H1 (cell line): ENCODE data around the gene ZC4H2. TPM values are rescaled to one million over a fixed set of nuclear protein-coding genes. Genes with fewer than 3 reads are reported as not detected.

Experiments
- CTCF ChIA-PET: fragments of 300-600 bp; sonication (Branson Sonifier 250); formaldehyde crosslinking; loops from one replicate; lab custom pipeline; 2021; ENCODE audit not compliant: partially characterized antibody; lab: Charles Lee
- POLR2A ChIA-PET: fragments of 300-600 bp; sonication (Branson Sonifier 250); formaldehyde crosslinking; loops from one replicate; lab custom pipeline; 2021; ENCODE audit warnings: inconsistent platforms; ENCODE audit not compliant: partially characterized antibody; lab: Charles Lee
- DNase-seq, 2 experiments: peaks; one replicate each; pipeline versions ENCODE4 v3.0.0 to v3.0.0-alpha.2; 2010 to 2022; ENCODE audit warnings: low spot score in 2 of 2, low read depth in 1 of 2, mixed read lengths in 1 of 2
- FAIRE-seq: peaks from 2 replicates; lab custom pipeline; 2011; peaks lifted over from hg19 to GRCh38; lab: Jason Lieb, UNC
- H2AFZ ChIP-seq: 2 replicates; pipeline ENCODE4 v1.8.1; 2012; ENCODE audit warnings: low read length, inconsistent platforms
- H2AK5ac ChIP-seq: 2 replicates; pipeline ENCODE4 v1.6.1; 2013; ENCODE audit warnings: low read depth, low read length
- H2BK120ac ChIP-seq: replicated peaks from 2 replicates; pipeline ENCODE3; 2013; ENCODE audit warnings: low read depth, low read length, inconsistent platforms
- H2BK12ac ChIP-seq: 2 replicates; pipeline ENCODE4 v1.6.1; 2013; ENCODE audit warnings: low read depth, low read length
- H2BK15ac ChIP-seq: 2 replicates; pipeline ENCODE4 v1.6.1; 2013; ENCODE audit warnings: low read length
- H2BK20ac ChIP-seq: 2 replicates; pipeline ENCODE4 v1.6.1; 2013; ENCODE audit warnings: low read length
- H2BK5ac ChIP-seq: 2 replicates; pipeline ENCODE4 v1.6.1; 2013; ENCODE audit warnings: low read depth, low read length
- H3K14ac ChIP-seq: 2 replicates; pipeline ENCODE4 v1.6.1; 2013; ENCODE audit warnings: inconsistent platforms; ENCODE audit not compliant: insufficient read length
- H3K18ac ChIP-seq: 2 replicates; pipeline ENCODE4 v1.6.1; 2013; ENCODE audit warnings: low read length; ENCODE audit errors: extremely low read depth
- H3K23ac ChIP-seq: 2 replicates; pipeline ENCODE4 v1.6.1; 2013; ENCODE audit warnings: inconsistent platforms; ENCODE audit not compliant: insufficient read length
- H3K23me2 ChIP-seq: 2 replicates; pipeline ENCODE4 v1.6.1; 2013; ENCODE audit warnings: low read depth, low read length
- H3K27ac ChIP-seq: 2 replicates; pipeline ENCODE4 v1.6.1; 2011; ENCODE audit warnings: low read depth, low read length, inconsistent platforms
- H3K27me3 ChIP-seq, 4 experiments: replicated peaks in 1 of 4; 1 replicate in 1 of 4; 2 replicates in 3 of 4; pipeline versions ENCODE4 v1.6.1 to v1.8.1; 2011 to 2013; ENCODE audit warnings: low read length in 3 of 4, mild to moderate bottlenecking in 3 of 4, inconsistent platforms in 2 of 4, mixed read lengths in 2 of 4, moderate library complexity in 1 of 4; ENCODE audit not compliant: control insufficient read depth in 3 of 4, insufficient read depth in 3 of 4; ENCODE audit errors: extremely low read depth in 1 of 4
- H3K36me3 ChIP-seq, 4 experiments: 2 replicates each; pipeline versions ENCODE4 v1.6.1 to v1.8.1; 2011 to 2013; ENCODE audit warnings: mild to moderate bottlenecking in 4 of 4, low read length in 3 of 4, moderate library complexity in 2 of 4, control low read depth in 1 of 4, inconsistent platforms in 1 of 4; ENCODE audit not compliant: insufficient read depth in 4 of 4, control insufficient read depth in 2 of 4
- H3K4ac ChIP-seq: replicated peaks from 2 replicates; pipeline ENCODE3; 2013; ENCODE audit warnings: low read length, low read depth, mixed read lengths, inconsistent platforms; ENCODE audit not compliant: insufficient read length
- H3K4me1 ChIP-seq, 4 experiments: replicated peaks in 1 of 4; 1 replicate in 1 of 4; 2 replicates in 3 of 4; pipeline versions ENCODE4 v1.6.1 to v1.8.1; 2011 to 2013; ENCODE audit warnings: low read length in 3 of 4, inconsistent platforms in 2 of 4, mixed read lengths in 1 of 4; ENCODE audit not compliant: insufficient read depth in 4 of 4, control insufficient read depth in 3 of 4
- H3K4me2 ChIP-seq, 2 experiments: 2 replicates each; pipeline versions ENCODE4 v1.6.1 to v1.8.1; 2011 to 2013; ENCODE audit warnings: low read depth in 2 of 2, low read length in 2 of 2, control low read depth in 1 of 2, inconsistent platforms in 1 of 2, mild to moderate bottlenecking in 1 of 2; ENCODE audit not compliant: insufficient read depth in 1 of 2
- H3K4me3 ChIP-seq, 4 experiments: fragments of 200-600, 300-600 bp in 1 of 4; sonication (generic), shearing (Covaris generic), sonication (Bioruptor Twin) in 1 of 4; 2 replicates each; pipeline versions ENCODE4 v1.5.1 to v1.8.1; 2011 to 2016; ENCODE audit warnings: low read length in 4 of 4, low read depth in 3 of 4, control low read depth in 2 of 4, inconsistent platforms in 2 of 4, mild to moderate bottlenecking in 2 of 4, mixed read lengths in 1 of 4, moderate library complexity in 1 of 4; ENCODE audit not compliant: insufficient read depth in 2 of 4; ENCODE audit errors: extremely low read depth in 1 of 4
- H3K56ac ChIP-seq: replicated peaks from 2 replicates; pipeline ENCODE3; 2013; ENCODE audit warnings: low read depth, mild to moderate bottlenecking, mixed read lengths, low read length, inconsistent platforms; ENCODE audit not compliant: insufficient read length
- H3K79me1 ChIP-seq: 2 replicates; pipeline ENCODE4 v1.6.1; 2013; ENCODE audit warnings: low read depth, low read length, control low read depth
- H3K79me2 ChIP-seq, 2 experiments: 2 replicates each; pipeline versions ENCODE4 v1.6.1 to v1.8.1; 2012 to 2013; ENCODE audit warnings: low read length in 2 of 2, mild to moderate bottlenecking in 2 of 2, inconsistent platforms in 1 of 2; ENCODE audit not compliant: insufficient read depth in 2 of 2, control insufficient read depth in 1 of 2
- H3K9ac ChIP-seq, 4 experiments: replicated peaks in 1 of 4; 1 replicate in 1 of 4; 2 replicates in 3 of 4; pipeline versions ENCODE4 v1.6.1 to v1.8.1; 2011 to 2013; ENCODE audit warnings: low read depth in 3 of 4, low read length in 3 of 4, control low read depth in 2 of 4, mild to moderate bottlenecking in 2 of 4, moderate library complexity in 2 of 4, inconsistent platforms in 1 of 4; ENCODE audit errors: extremely low read depth in 1 of 4
- H3K9me3 ChIP-seq, 2 experiments: 2 replicates each; pipeline versions ENCODE4 v1.6.1 to v1.8.1; 2012 to 2013; ENCODE audit warnings: mild to moderate bottlenecking in 2 of 2, moderate library complexity in 2 of 2, control low read depth in 1 of 2, inconsistent platforms in 1 of 2, low read depth in 1 of 2, low read length in 1 of 2, mixed read lengths in 1 of 2; ENCODE audit not compliant: insufficient read depth in 2 of 2
- H4K20me1 ChIP-seq, 2 experiments: replicated peaks in 1 of 2; 2 replicates each; pipeline versions ENCODE3 to v1.8.1; 2011 to 2013; ENCODE audit warnings: inconsistent platforms in 2 of 2, low read length in 2 of 2, mild to moderate bottlenecking in 1 of 2; ENCODE audit not compliant: insufficient read depth in 2 of 2, control insufficient read depth in 1 of 2
- H4K5ac ChIP-seq: 2 replicates; pipeline ENCODE4 v1.6.1; 2013; ENCODE audit warnings: low read length, low read depth, mixed read lengths, inconsistent platforms; ENCODE audit not compliant: insufficient read length
- H4K8ac ChIP-seq: 2 replicates; pipeline ENCODE4 v1.8.0; 2013; ENCODE audit warnings: mild to moderate bottlenecking, moderate library complexity, low read length, inconsistent platforms; ENCODE audit not compliant: insufficient read depth; ENCODE audit errors: extremely low read depth
- H4K91ac ChIP-seq: replicated peaks from 2 replicates; pipeline ENCODE3; 2013; ENCODE audit warnings: low read length, mixed read lengths, inconsistent platforms; ENCODE audit not compliant: insufficient read length
- ATF3 ChIP-seq: IDR thresholded peaks from 2 replicates; pipeline ENCODE4 v1.6.1; 2011; ENCODE audit warnings: low read depth, mild to moderate bottlenecking, low read length; ENCODE audit not compliant: insufficient read depth
- CEBPB ChIP-seq: IDR thresholded peaks from 2 replicates; pipeline ENCODE4 v1.6.1; 2012; ENCODE audit warnings: low read depth, low read length
- FOSL1 ChIP-seq: IDR thresholded peaks from 2 replicates; pipeline ENCODE4 v1.6.1; 2011; ENCODE audit warnings: mild to moderate bottlenecking, low read depth, low read length, moderate library complexity; ENCODE audit not compliant: insufficient read depth
- KDM4A ChIP-seq: IDR thresholded peaks from one replicate; pipeline ENCODE4 v1.7.1; 2012; ENCODE audit warnings: low read depth, mild to moderate bottlenecking, moderate library complexity, low read length, inconsistent platforms; ENCODE audit not compliant: severe bottlenecking
- KDM5A ChIP-seq: fragments of 200-600 bp; IDR thresholded peaks from 2 replicates; pipeline ENCODE4 v1.7.1; 2012; ENCODE audit warnings: mild to moderate bottlenecking, low read length, inconsistent platforms, mixed read lengths
- MAFK ChIP-seq: IDR thresholded peaks from 2 replicates; pipeline ENCODE4 v1.6.1; 2012; ENCODE audit warnings: low read depth, mild to moderate bottlenecking, improper control_type of control experiment, low read length
- SIX5 ChIP-seq: IDR thresholded peaks from 2 replicates; pipeline ENCODE4 v1.6.1; 2011; ENCODE audit warnings: mild to moderate bottlenecking, low read depth, low read length
- polyA plus RNA-seq, 7 experiments: library from polyadenylated mRNA; depleted of rRNA in 3 of 7; stranded (reverse) in 5 of 7; unstranded in 2 of 7; fragments of >200 nt in 5 of 7; fragments of 200-250 nt in 2 of 7; gene quantifications; 1 replicate in 5 of 7; 2 replicates in 1 of 7; 4 replicates in 1 of 7; pipeline versions ENCODE4 v1.2.1 to v1.2.3, GENCODE V29; 2011 to 2013; ENCODE audit warnings: missing spikeins in 2 of 7, mixed read lengths in 2 of 7
- total RNA-seq: library from RNA; stranded (reverse); fragmentation: NEBNext Ultra II Directional; extraction: Animal tissue kit (Norgen Biotek cat#: 25700); gene quantifications from 2 replicates; pipeline ENCODE4 v1.2.1, GENCODE V29; 2021

ZC4H2 gene
- total and polyA plus RNA-seq, 2 of the 8 experiments (the other 6 are each of a cell fraction or from before 2014, with no cell fraction given) = 25.9 to 29.3 TPM

GRCh38 chrX:65014230-65014629, 38.0 kb upstream of the ZC4H2 start:
- no peak overlapping the region for H3K9ac ChIP-seq
- H3K18ac ChIP-seq = no peak overlapping the region
- H3K79me2 ChIP-seq = no peaks in the 10 kb centered on the region
- no peaks in the 10 kb centered on the region for H3K23me2 ChIP-seq
- no peaks in the 10 kb centered on the region for H3K4me1 ChIP-seq
- no peak overlapping the region for H2AFZ ChIP-seq
- no peak overlapping the region for H2BK15ac ChIP-seq
- no peaks in the 10 kb centered on the region for H3K27me3 ChIP-seq
- H4K8ac ChIP-seq = no peak overlapping the region
- H4K91ac ChIP-seq = no peak overlapping the region
- H3K9me3 ChIP-seq = no peaks in the 10 kb centered on the region
- H3K36me3 ChIP-seq = no peaks in the 10 kb centered on the region
- H3K4me2 ChIP-seq = no peak overlapping the region
- FAIRE-seq = no peak
- H3K79me1 ChIP-seq = no peaks in the 10 kb centered on the region
- no peak overlapping the region for H2BK20ac ChIP-seq
- H3K27ac ChIP-seq = no peak overlapping the region
- POLR2A ChIA-PET = no interaction called here
- no peak overlapping the region for H2AK5ac ChIP-seq
- H4K5ac ChIP-seq = no peak overlapping the region
- no peak overlapping the region for H3K56ac ChIP-seq
- H2BK12ac ChIP-seq = no peak overlapping the region
- no peak overlapping the region for H3K4ac ChIP-seq
- H3K4me3 ChIP-seq = no peak overlapping the region
- H3K14ac ChIP-seq = no peak overlapping the region
- no peak overlapping the region for H2BK120ac ChIP-seq
- H2BK5ac ChIP-seq = no peak overlapping the region
- CTCF ChIA-PET = no interaction called here
- no peak for TF ChIP-seq CEBPB
- TF ChIP-seq FOSL1 = no peak
- TF ChIP-seq KDM5A = no peak
- TF ChIP-seq MAFK = 0 out of 2 replicates have a peak, but pooled peaks have one; percentile 15
- no peak for TF ChIP-seq ATF3
- no peak for TF ChIP-seq SIX5
- no peak for TF ChIP-seq KDM4A
- DNase-seq = no peak
- no peak overlapping the region for H3K23ac ChIP-seq
- H4K20me1 ChIP-seq = no peaks in the 10 kb centered on the region
